ENCODE results near the gene BTBD18. TPM values are rescaled to one million over a fixed set of nuclear protein-coding genes. Genes with fewer than 3 reads are reported as not detected.

The BTBD18 gene
- total RNA-seq, 1 donor from 2014 or later = not detected

DNA sequence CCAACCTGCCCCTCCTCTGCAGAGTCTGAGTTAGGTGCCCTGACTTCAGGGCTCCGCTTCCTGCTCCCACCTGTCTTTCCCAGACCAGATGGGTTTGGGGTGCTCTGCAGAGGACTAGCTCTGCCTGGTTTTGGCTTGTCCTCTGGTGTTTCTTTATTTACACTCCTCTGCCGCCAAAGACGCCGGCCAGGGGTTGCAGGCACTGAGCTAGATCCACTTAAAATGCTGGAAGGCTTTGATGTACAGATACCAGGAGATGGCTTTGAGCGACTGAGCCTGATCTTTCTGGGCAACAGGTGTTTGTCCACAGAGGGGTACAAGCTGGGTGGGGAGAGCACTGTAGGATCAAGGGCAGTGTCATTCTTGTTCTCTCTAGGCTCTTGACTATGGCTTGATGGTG, 6.4 kb downstream of the BTBD18 start:
- no peak for DNase-seq
- Histone ChIP-seq H3K27ac (replicated peaks) (peak overlapping the region; percentile 14), H3K27me3 (ENCODE audit: low read depth) (no peaks in the 10 kb centered on the region), H3K36me3 (peaks cover 44% of the 10 kb centered on the region), H3K4me1 (peaks cover 52% of the 10 kb centered on the region), H3K4me3 (no peak overlapping the region), H3K9me3 (replicated peaks) (no peaks in the 10 kb centered on the region)
- intact Hi-C loops (cut with micrococcal nuclease) = no loop called here
- TF ChIP-seq, protein P1, sequence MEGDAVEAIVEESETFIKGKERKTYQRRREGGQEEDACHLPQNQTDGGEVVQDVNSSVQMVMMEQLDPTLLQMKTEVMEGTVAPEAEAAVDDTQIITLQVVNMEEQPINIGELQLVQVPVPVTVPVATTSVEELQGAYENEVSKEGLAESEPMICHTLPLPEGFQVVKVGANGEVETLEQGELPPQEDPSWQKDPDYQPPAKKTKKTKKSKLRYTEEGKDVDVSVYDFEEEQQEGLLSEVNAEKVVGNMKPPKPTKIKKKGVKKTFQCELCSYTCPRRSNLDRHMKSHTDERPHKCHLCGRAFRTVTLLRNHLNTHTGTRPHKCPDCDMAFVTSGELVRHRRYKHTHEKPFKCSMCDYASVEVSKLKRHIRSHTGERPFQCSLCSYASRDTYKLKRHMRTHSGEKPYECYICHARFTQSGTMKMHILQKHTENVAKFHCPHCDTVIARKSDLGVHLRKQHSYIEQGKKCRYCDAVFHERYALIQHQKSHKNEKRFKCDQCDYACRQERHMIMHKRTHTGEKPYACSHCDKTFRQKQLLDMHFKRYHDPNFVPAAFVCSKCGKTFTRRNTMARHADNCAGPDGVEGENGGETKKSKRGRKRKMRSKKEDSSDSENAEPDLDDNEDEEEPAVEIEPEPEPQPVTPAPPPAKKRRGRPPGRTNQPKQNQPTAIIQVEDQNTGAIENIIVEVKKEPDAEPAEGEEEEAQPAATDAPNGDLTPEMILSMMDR (IDR thresholded peaks at IDR 0.05; ENCODE audit: borderline replicate concordance) = no peak

DNA sequence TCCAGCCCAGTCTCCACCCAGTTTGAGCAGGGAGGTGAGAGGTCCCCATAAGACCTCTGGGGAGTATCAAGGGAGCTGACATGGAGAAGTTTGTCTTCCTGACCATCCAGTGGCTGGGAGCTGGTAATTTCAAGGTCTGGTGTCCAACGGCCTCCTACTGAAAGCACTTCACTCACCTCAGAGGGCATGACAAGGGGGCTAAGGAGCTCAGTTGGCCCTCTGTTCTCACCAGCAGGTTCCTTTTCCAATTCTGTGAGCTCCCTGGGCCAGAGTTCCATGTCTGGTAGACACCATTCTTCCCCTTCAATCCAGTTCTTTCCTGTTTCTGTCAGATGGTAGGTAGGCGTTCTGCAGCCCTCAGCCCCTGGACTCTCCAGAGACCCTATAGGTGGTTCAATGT, 7.3 kb downstream of the BTBD18 start:
- DNase-seq = no peak
- Histone ChIP-seq H3K4me3 (no peak overlapping the region), H3K4me1 (peaks cover 53% of the 10 kb centered on the region), H3K36me3 (peaks cover 53% of the 10 kb centered on the region), H3K9me3 (replicated peaks) (no peaks in the 10 kb centered on the region), H3K27me3 (ENCODE audit: low read depth) (no peaks in the 10 kb centered on the region), H3K27ac (replicated peaks) (no peak overlapping the region)
- TF ChIP-seq, protein P1 (IDR thresholded peaks at IDR 0.05; ENCODE audit: borderline replicate concordance) = no peak
- intact Hi-C loops (cut with micrococcal nuclease) = loop anchor here (5.0 kb wide), 1 partner anchor 58 kb away; no protein-coding TSS in a partner anchor

DNA sequence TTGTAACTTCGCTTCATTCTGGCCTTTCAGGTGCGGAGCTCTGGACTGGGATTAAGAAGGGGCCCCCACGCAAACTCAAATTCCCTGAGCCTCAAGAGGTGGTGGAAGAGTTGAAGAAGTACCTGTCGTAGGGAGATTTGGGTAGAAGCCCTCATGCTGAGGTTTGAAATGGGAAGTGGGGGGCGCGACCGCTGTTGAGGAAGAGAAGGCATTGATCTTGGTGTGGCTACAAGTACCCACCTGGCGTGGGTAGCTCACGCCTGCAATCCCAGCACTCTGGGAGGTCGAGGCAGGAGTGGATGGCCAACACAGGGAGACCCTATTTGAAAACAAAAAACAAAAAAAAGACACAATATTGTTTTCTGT, 9.5 kb downstream of the BTBD18 start:
- H3K4me1 ChIP-seq = peaks cover 53% of the 10 kb centered on the region
- peak overlapping the region; percentile 76 for H3K4me3 ChIP-seq
- no peaks in the 10 kb centered on the region for H3K27me3 ChIP-seq (ENCODE audit: low read depth)
- H3K36me3 ChIP-seq = peaks cover 73% of the 10 kb centered on the region
- peak overlapping the region; percentile 91 for H3K27ac ChIP-seq (replicated peaks)
- no peaks in the 10 kb centered on the region for H3K9me3 ChIP-seq (replicated peaks)
- intact Hi-C loops (cut with micrococcal nuclease) = loop anchor here (5.0 kb wide), 1 partner anchor 60 kb away; no protein-coding TSS in a partner anchor
- TF ChIP-seq, protein P1 (IDR thresholded peaks at IDR 0.05; ENCODE audit: borderline replicate concordance) = no peak
- no peak for DNase-seq

DNA sequence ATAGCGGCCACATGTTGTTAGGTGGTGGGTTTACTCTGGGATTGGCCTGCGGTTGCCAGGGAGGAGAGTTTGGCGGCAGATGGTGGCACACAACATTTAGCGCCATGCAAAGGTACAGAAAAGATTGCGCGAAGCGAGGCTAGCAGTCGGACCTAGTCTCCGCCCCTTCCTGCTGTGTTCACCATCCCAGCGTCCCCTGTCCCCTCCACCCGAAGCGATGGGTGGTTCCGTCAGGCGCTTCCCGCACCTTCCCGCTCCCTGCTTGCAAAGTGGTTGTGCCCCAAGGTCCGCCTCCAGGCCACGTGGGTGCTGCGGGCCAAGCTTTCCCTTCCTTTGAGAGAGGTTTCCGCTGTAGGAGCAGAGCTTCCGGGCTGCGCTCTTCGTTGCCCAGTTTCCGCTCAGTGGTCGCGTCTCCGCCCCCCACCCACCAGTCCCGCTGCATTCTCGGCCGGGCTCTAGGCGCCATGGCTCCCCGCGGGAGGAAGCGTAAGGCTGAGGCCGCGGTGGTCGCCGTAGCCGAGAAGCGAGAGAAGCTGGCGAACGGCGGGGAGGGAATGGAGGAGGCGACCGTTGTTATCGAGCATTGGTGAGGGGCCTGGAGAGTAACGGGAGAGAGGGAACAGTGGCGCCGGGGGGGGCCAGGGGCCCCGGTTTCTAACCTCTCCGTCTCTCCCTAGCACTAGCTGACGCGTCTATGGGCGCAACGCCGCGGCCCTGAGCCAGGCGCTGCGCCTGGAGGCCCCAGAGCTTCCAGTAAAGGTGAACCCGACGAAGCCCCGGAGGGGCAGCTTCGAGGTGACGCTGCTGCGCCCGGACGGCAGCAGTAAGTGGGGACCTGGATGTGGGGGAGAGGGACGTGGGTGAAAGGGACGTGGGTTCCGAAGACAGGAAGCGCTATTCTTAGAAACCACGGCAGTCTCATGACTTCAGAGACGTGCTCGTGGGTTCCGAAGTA, 10.2 kb downstream of the BTBD18 start, which contains the start of gene SELENOH:
Gene SELENOH (plus strand): TSS at position 360 of the 955 bp plus-strand sequence. CDS start 105 bp downstream, at position 465.
- no peaks in the 10 kb centered on the region for H3K27me3 ChIP-seq (ENCODE audit: low read depth)
- peak within 1 kb of the TSS; percentile 91 for H3K27ac ChIP-seq (replicated peaks)
- peaks cover 55% of the 10 kb centered on the region for H3K4me1 ChIP-seq
- peak within 1 kb of the TSS; percentile 76 for H3K4me3 ChIP-seq
- DNase-seq = peak; percentile 95
- H3K36me3 ChIP-seq = peaks cover 67% of the 10 kb centered on the region
- intact Hi-C loops (cut with micrococcal nuclease) = loop anchor here (5.0 kb wide), 1 partner anchor 61 kb away; no protein-coding TSS in a partner anchor
- TF ChIP-seq, protein P1 (IDR thresholded peaks at IDR 0.05; ENCODE audit: borderline replicate concordance) = no peak
- no peaks in the 10 kb centered on the region for H3K9me3 ChIP-seq (replicated peaks)

DNA sequence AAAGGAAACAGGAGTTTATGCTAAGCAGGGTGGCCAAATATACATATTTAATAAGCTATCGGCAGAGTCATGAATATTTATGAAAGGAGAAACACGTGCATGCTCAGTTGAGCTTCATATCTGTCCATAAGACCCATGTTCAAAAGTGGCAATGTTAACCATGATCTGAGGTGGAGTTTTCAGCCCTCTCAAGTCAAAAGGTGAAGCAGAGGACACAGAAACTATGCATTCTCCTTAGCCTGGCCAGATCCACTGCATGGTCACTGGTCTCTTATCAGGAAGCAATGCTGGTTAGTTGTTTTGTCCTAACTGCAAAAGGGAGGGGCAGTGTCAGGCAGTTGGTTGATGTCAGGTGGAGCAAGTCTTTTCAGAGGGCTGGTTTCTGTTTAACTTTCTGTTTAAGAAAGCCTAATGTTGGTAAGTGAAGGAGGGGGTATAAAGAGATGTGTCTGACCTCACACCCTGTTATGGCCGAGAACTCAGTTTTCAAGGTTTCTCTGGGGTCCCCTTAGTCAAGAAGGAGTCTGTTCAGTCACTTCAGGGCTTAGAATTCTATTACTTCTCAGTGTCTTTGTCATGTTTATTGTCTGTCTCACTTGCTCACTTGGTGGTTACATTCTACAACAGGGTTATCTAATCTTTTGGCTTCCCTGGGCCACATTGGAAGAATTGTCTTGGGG, 15.9 kb downstream of the BTBD18 start:
- TF ChIP-seq, protein P1 (IDR thresholded peaks at IDR 0.05; ENCODE audit: borderline replicate concordance) = no peak
- no peaks in the 10 kb centered on the region for H3K27me3 ChIP-seq (ENCODE audit: low read depth)
- no peak for DNase-seq
- H3K36me3 ChIP-seq = peaks cover 44% of the 10 kb centered on the region
- intact Hi-C loops (cut with micrococcal nuclease) = no loop called here
- H3K4me3 ChIP-seq = no peak overlapping the region
- no peaks in the 10 kb centered on the region for H3K9me3 ChIP-seq (replicated peaks)
- H3K4me1 ChIP-seq = peaks cover 30% of the 10 kb centered on the region
- peak overlapping the region; percentile 72 for H3K27ac ChIP-seq (replicated peaks)

Measured in left ventricle myocardium inferior (tissue), 1 donor.